ENCODE results near the gene HMGN3.

- TF ChIP-seq CTCF (IDR thresholded peaks at IDR 0.05; ENCODE audit: low read depth, low read length) (no peak), POLR2A (IDR thresholded peaks at IDR 0.05; ENCODE audit: extremely low read depth, insufficient read length) (no peak)
Observed at GRCh38 chr6:79249136-79249535, 14.7 kb upstream of the HMGN3 start.

Measured in NB4 (cell line).